ENCODE measurements around the gene STARD9. TPM values are rescaled to one million over a fixed set of nuclear protein-coding genes. Genes with fewer than 3 reads are reported as not detected.

Gene STARD9
- total and polyA plus RNA-seq, 2 experiments from 2014 or later: 1.8 to 6.2 TPM

DNA sequence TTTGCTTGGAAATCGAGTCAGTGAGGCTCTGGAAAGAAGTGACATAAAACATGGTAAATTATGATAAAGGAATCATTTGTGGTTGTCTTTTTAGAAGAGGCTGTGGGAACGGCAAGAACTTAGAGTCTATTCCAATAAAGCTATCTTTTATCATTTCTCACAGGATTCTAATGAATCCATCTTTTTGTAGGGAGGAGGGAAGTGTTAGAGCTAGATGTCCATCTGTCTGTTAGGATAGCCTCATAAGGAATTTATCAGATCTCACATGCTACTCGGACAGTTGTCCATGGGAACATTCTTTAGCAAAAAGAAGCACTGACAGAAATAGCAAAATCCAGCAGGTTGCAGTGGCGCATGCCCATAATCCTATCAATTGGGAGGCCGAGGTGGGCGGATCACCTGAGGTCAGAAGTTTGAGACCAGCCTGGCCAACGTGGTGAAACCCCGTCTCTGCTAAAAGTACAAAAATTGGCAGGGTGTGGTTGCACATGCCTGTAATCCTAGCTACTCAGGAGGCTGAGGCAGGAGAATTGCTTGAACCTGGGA is 37.0 kb downstream of the STARD9 start:
- Histone ChIP-seq H4K20me1 (replicated peaks; ENCODE audit: insufficient read depth) (no peaks in the 10 kb centered on the region; the same call in 1 of the 2 replicates), H2AFZ (no peak overlapping the region), H3K4me1 (ENCODE audit: insufficient read depth) (no peaks in the 10 kb centered on the region), H3F3A (replicated peaks; ENCODE audit: low read depth) (no peaks in the 10 kb centered on the region), H3K4me2 (no peak overlapping the region), H3K27me3 (ENCODE audit: insufficient read depth) (no peaks in the 10 kb centered on the region), H3K9me2 (ENCODE audit: insufficient read depth) (no peaks in the 10 kb centered on the region; the same call in 1 of the 2 replicates), H3K36me3 (ENCODE audit: insufficient read depth) (no peaks in the 10 kb centered on the region), H3K79me2 (replicated peaks; ENCODE audit: insufficient read depth) (no peaks in the 10 kb centered on the region), H3K27ac (ENCODE audit: low read depth) (no peak overlapping the region), H3K4me3 (no peak overlapping the region)
- Mint-ChIP-seq H3K27me3 (ENCODE audit: insufficient read depth, low read depth, poor library complexity) (peaks cover 1% of the 10 kb centered on the region), H3K4me3 (no peak overlapping the region), H3K27ac (no peak overlapping the region), H3K4me1 (no peaks in the 10 kb centered on the region), H3K9me3 (no peaks in the 10 kb centered on the region), H3K36me3 (ENCODE audit: low read depth) (no peaks in the 10 kb centered on the region)
- DNase-seq (ENCODE audit: low spot score) (no peak), ATAC-seq (no peak)
- TF ChIP-seq EZH2 (IDR thresholded peaks at IDR 0.05; ENCODE audit: low read depth, unreplicated experiment): no peak
- TF ChIP-seq POLR2AphosphoS5 (IDR thresholded peaks at IDR 0.05; ENCODE audit: low read depth): no peak
- TF ChIP-seq, protein P1, sequence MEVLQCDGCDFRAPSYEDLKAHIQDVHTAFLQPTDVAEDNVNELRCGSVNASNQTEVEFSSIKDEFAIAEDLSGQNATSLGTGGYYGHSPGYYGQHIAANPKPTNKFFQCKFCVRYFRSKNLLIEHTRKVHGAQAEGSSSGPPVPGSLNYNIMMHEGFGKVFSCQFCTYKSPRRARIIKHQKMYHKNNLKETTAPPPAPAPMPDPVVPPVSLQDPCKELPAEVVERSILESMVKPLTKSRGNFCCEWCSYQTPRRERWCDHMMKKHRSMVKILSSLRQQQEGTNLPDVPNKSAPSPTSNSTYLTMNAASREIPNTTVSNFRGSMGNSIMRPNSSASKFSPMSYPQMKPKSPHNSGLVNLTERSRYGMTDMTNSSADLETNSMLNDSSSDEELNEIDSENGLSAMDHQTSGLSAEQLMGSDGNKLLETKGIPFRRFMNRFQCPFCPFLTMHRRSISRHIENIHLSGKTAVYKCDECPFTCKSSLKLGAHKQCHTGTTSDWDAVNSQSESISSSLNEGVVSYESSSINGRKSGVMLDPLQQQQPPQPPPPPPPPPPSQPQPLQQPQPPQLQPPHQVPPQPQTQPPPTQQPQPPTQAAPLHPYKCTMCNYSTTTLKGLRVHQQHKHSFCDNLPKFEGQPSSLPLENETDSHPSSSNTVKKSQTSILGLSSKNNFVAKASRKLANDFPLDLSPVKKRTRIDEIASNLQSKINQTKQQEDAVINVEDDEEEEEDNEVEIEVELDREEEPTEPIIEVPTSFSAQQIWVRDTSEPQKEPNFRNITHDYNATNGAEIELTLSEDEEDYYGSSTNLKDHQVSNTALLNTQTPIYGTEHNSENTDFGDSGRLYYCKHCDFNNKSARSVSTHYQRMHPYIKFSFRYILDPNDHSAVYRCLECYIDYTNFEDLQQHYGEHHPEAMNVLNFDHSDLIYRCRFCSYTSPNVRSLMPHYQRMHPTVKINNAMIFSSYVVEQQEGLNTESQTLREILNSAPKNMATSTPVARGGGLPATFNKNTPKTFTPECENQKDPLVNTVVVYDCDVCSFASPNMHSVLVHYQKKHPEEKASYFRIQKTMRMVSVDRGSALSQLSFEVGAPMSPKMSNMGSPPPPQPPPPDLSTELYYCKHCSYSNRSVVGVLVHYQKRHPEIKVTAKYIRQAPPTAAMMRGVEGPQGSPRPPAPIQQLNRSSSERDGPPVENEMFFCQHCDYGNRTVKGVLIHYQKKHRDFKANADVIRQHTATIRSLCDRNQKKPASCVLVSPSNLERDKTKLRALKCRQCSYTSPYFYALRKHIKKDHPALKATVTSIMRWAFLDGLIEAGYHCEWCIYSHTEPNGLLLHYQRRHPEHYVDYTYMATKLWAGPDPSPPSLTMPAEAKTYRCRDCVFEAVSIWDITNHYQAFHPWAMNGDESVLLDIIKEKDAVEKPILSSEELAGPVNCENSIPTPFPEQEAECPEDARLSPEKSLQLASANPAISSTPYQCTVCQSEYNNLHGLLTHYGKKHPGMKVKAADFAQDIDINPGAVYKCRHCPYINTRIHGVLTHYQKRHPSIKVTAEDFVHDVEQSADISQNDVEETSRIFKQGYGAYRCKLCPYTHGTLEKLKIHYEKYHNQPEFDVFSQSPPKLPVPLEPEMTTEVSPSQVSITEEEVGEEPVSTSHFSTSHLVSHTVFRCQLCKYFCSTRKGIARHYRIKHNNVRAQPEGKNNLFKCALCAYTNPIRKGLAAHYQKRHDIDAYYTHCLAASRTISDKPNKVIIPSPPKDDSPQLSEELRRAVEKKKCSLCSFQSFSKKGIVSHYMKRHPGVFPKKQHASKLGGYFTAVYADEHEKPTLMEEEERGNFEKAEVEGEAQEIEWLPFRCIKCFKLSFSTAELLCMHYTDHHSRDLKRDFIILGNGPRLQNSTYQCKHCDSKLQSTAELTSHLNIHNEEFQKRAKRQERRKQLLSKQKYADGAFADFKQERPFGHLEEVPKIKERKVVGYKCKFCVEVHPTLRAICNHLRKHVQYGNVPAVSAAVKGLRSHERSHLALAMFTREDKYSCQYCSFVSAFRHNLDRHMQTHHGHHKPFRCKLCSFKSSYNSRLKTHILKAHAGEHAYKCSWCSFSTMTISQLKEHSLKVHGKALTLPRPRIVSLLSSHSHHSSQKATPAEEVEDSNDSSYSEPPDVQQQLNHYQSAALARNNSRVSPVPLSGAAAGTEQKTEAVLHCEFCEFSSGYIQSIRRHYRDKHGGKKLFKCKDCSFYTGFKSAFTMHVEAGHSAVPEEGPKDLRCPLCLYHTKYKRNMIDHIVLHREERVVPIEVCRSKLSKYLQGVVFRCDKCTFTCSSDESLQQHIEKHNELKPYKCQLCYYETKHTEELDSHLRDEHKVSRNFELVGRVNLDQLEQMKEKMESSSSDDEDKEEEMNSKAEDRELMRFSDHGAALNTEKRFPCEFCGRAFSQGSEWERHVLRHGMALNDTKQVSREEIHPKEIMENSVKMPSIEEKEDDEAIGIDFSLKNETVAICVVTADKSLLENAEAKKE (CRISPR knock-in tag; IDR thresholded peaks at IDR 0.05): no peak
- TF ChIP-seq NANOG (IDR thresholded peaks at IDR 0.05; ENCODE audit: borderline replicate concordance): no peak

DNA sequence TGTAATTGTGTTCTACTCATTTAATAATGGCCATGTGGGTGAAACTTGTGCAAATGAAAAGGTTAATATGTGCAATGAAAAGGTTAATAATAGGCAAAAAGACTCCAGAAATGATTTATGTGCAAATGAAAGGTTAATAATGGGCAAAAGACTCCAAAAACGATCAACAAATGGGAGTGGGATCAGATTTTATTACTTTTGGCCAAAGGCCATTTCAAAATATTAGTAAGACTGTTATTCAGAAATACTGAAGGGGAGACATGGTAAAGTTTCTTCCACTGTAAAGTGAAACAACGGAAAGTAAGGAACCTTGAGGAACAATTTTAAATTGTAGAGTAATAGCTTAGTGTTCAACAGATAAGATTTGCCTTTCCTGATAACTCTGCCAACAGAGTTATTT is 40.7 kb downstream of the STARD9 start:
- H3K4me1 Mint-ChIP-seq: peaks cover 17% of the 10 kb centered on the region
- no peaks in the 10 kb centered on the region for H3K9me3 Mint-ChIP-seq
- no peak overlapping the region for H3K27ac Mint-ChIP-seq
- Histone ChIP-seq H4K20me1 (replicated peaks; ENCODE audit: insufficient read depth) (no peaks in the 10 kb centered on the region; the same call in 1 of the 2 replicates), H3K4me1 (ENCODE audit: insufficient read depth) (peaks cover 14% of the 10 kb centered on the region), H3K27me3 (ENCODE audit: insufficient read depth) (no peaks in the 10 kb centered on the region), H2AFZ (no peak overlapping the region), H3K4me2 (no peak overlapping the region), H3K79me2 (replicated peaks; ENCODE audit: insufficient read depth) (no peaks in the 10 kb centered on the region), H3K36me3 (ENCODE audit: insufficient read depth) (no peaks in the 10 kb centered on the region), H3K9me2 (ENCODE audit: insufficient read depth) (no peaks in the 10 kb centered on the region; the same call in 1 of the 2 replicates), H3K27ac (ENCODE audit: low read depth) (no peak overlapping the region), H3K4me3 (no peak overlapping the region), H3F3A (replicated peaks; ENCODE audit: low read depth) (no peaks in the 10 kb centered on the region)
- ATAC-seq (no peak), DNase-seq (ENCODE audit: low spot score) (no peak)
- no peaks in the 10 kb centered on the region for H3K27me3 Mint-ChIP-seq (ENCODE audit: insufficient read depth, low read depth, poor library complexity)
- H3K4me3 Mint-ChIP-seq: no peak overlapping the region
- no peaks in the 10 kb centered on the region for H3K36me3 Mint-ChIP-seq (ENCODE audit: low read depth)
- TF ChIP-seq, protein P2, sequence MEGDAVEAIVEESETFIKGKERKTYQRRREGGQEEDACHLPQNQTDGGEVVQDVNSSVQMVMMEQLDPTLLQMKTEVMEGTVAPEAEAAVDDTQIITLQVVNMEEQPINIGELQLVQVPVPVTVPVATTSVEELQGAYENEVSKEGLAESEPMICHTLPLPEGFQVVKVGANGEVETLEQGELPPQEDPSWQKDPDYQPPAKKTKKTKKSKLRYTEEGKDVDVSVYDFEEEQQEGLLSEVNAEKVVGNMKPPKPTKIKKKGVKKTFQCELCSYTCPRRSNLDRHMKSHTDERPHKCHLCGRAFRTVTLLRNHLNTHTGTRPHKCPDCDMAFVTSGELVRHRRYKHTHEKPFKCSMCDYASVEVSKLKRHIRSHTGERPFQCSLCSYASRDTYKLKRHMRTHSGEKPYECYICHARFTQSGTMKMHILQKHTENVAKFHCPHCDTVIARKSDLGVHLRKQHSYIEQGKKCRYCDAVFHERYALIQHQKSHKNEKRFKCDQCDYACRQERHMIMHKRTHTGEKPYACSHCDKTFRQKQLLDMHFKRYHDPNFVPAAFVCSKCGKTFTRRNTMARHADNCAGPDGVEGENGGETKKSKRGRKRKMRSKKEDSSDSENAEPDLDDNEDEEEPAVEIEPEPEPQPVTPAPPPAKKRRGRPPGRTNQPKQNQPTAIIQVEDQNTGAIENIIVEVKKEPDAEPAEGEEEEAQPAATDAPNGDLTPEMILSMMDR (conservative IDR thresholded peaks at IDR 0.05; ENCODE audit: low read depth in 2 of 2): no peak
- TF ChIP-seq JUNB (IDR thresholded peaks at IDR 0.05; ENCODE audit: unreplicated experiment): no peak
- no peak for TF ChIP-seq POLR2AphosphoS5 (IDR thresholded peaks at IDR 0.05; ENCODE audit: low read depth)
- TF ChIP-seq EZH2 (IDR thresholded peaks at IDR 0.05; ENCODE audit: low read depth, unreplicated experiment): no peak

Measured in GM23338 (cell line).